Natural killer cell treated with Interleukin-12 subunit alpha and Interleukin-12 subunit beta and Interleukin-15 and Interleukin-18, amount 100 ng/mL, for 72 hours (primary cell): Measurements from ENCODE around the gene PTPRG. TPM values are rescaled to one million over a fixed set of nuclear protein-coding genes. Genes with fewer than 3 reads are reported as not detected.

Experiments
- ATAC-seq, 2 donors: fragments of 150-1000 bp; cut with Tn5 transposase in 1 of 2; sonication (Bioruptor Pico), chemical (Tn5 transposase) in 1 of 2; 2 replicates each; pipeline ENCODE4 v1.10.0; 2021
- DNase-seq: peaks from one replicate; pipeline ENCODE4 v3.0.0; 2022; ENCODE audit warnings: low spot score
- H3K27ac Mint-ChIP-seq, 2 donors: 1 replicate in 1 of 2; 2 replicates in 1 of 2; pipeline ENCODE4 v1.8.0; 2022; ENCODE audit warnings: mixed read lengths in 2 of 2, mild to moderate bottlenecking in 1 of 2, moderate library complexity in 1 of 2
- H3K27me3 Mint-ChIP-seq, 2 donors: 1 replicate in 1 of 2; 2 replicates in 1 of 2; pipeline ENCODE4 v1.8.0; 2022; ENCODE audit warnings: mixed read lengths in 2 of 2
- H3K36me3 Mint-ChIP-seq: one replicate; pipeline ENCODE4 v1.8.0; 2022; ENCODE audit warnings: mixed read lengths
- H3K4me1 Mint-ChIP-seq, 2 donors: 1 replicate in 1 of 2; 2 replicates in 1 of 2; pipeline ENCODE4 v1.8.0; 2022; ENCODE audit warnings: low read depth in 2 of 2, mixed read lengths in 2 of 2, mild to moderate bottlenecking in 1 of 2
- H3K4me3 Mint-ChIP-seq: one replicate; pipeline ENCODE4 v1.8.0; 2022; ENCODE audit warnings: mixed read lengths
- H3K9me3 Mint-ChIP-seq: 2 replicates; pipeline ENCODE4 v1.8.0; 2022; ENCODE audit warnings: mixed read lengths
- total RNA-seq, 2 donors: library from RNA; stranded (reverse); gene quantifications; one replicate each; pipeline ENCODE4 v1.2.3, GENCODE V29; 2022

The PTPRG gene
- total RNA-seq, 2 donors from 2014 or later = 0.33 to 0.93 TPM

DNA sequence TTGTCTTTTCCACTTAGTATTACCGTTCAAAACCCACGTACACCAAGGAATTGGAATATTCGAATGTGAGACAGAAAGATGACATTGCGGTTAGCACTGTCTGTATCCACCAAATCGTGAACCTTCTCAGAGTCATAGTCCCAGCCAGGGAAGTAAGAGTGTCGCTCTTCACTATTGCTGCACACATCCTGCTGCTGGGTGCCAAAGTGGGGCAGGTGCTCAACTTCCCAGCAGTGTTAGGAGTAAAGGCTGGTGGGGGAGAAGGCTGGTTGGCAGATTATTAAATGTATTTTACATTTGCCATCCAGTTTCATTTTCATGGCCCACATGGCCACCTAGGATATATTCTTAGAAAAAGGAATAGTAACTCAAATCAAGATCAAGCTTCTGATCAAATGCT lies 65.1 kb downstream of the PTPRG start:
- no peak for ATAC-seq
- no peaks in the 10 kb centered on the region for H3K36me3 Mint-ChIP-seq
- no peak overlapping the region for H3K27ac Mint-ChIP-seq
- H3K4me1 Mint-ChIP-seq = no peaks in the 10 kb centered on the region
- no peak overlapping the region for H3K4me3 Mint-ChIP-seq
- no peaks in the 10 kb centered on the region for H3K27me3 Mint-ChIP-seq
- no peak for DNase-seq
- H3K9me3 Mint-ChIP-seq = peaks cover under 1% of the 10 kb centered on the region

DNA sequence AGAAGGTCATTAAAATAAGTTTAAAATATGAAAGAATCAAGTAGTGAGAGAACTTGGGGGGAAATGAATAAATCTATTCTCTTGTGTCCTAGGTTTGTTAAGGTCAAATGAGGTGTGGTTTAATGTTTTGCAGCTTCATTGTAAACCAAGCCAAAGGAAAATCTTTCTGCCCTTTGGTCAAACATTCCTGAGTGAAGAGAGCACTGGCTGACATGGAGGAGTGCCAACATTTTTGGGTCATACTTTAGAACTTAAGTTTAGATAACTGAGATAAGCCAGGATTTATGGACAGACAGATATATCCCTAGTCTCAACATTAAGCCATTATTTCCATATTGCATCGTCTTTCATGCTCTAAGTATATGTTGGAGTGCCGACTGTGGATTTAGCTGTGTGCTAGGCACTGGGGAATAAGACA lies 66.4 kb downstream of the PTPRG start:
- DNase-seq = no peak

DNA sequence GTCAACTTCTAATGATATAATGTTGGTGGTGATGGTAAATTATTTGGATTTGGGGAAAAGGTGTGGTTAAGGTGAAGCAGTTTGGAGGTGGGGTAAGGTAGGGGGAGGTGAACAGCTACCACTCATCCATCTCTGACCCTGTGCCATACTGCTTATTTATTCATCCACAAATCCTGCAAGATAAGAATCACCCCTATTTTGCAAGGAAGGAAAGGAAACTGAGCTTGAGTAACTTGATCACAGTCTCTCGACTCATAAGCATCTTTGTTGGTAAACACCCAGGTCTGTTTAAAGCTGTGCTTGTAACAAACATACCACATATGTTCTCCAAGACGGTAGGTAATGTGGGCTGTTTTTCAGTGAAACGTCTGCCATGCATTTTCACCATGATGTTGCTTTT lies 67.3 kb downstream of the PTPRG start:
- no peaks in the 10 kb centered on the region for H3K36me3 Mint-ChIP-seq
- DNase-seq (no peak), ATAC-seq (no peak)
- no peak overlapping the region for H3K27ac Mint-ChIP-seq
- H3K4me1 Mint-ChIP-seq = no peaks in the 10 kb centered on the region
- no peaks in the 10 kb centered on the region for H3K9me3 Mint-ChIP-seq
- peaks cover 0 to 3% of the 10 kb centered on the region in 2 donors for H3K27me3 Mint-ChIP-seq
- no peak overlapping the region for H3K4me3 Mint-ChIP-seq

More for the DNA sequence above, 66.4 kb downstream of the PTPRG start:
- H3K4me1 Mint-ChIP-seq = no peaks in the 10 kb centered on the region
- H3K36me3 Mint-ChIP-seq = no peaks in the 10 kb centered on the region
- no peak for ATAC-seq
- H3K9me3 Mint-ChIP-seq = no peaks in the 10 kb centered on the region
- H3K27me3 Mint-ChIP-seq = no peaks in the 10 kb centered on the region
- H3K27ac Mint-ChIP-seq = no peak overlapping the region
- no peak overlapping the region for H3K4me3 Mint-ChIP-seq

DNA sequence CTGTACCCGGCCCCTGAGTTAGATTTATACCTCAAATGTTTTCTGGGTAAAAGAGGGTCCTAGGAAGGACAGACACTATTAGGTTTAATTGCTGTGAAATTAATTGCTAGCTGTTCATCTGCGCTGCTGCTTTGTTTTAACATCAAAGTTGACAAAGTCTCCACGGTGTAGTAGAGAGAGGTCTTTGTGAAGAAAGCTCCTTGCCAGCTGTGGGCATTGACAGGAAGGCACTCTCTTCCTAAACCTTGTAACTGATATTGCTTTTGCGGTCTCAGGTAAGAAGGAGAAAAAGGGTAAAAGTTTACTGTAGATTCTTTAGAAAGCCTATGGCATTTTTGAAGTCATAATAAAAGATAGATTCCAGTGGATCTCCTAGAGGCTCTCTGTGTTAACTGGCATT lies 68.1 kb downstream of the PTPRG start:
- H3K36me3 Mint-ChIP-seq = no peaks in the 10 kb centered on the region
- DNase-seq = no peak
- H3K27ac Mint-ChIP-seq = no peak overlapping the region
- peaks cover 0 to 3% of the 10 kb centered on the region in 2 donors for H3K27me3 Mint-ChIP-seq
- ATAC-seq = no peak
- H3K9me3 Mint-ChIP-seq = no peaks in the 10 kb centered on the region
- H3K4me3 Mint-ChIP-seq = no peak overlapping the region
- no peaks in the 10 kb centered on the region for H3K4me1 Mint-ChIP-seq

DNA sequence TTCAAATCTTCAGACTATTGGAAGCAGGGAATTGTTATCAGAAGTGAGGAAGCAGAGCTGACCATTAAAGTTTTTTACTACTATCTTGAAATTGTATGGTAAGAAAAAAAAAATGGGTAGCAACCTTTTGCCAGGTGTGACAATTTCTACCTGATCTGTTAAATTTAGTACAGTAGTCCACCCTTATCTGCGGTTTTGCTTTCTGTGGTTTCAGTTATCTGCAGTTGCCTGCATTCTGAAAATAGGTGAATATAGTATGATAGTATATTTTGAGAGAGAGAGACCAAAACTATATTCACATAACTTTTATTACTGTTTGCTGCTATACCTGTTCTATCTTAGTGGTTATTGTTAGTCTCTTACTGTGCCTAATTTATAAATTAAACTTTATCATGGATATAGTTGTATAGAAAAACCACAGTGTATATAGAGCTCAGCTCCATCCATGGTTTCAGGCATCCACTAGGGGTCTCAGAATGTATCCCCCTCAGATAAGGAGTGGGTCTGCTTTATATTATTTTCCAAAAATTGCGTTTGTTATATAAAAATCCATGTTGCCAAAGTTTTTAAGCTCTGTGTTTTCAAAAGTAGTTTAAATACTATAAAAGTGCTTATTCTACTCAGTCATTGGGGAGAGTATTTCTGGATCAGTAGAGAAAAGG lies 69.9 kb downstream of the PTPRG start:
- H3K27ac Mint-ChIP-seq = no peak overlapping the region
- ATAC-seq = no peak
- H3K9me3 Mint-ChIP-seq = no peaks in the 10 kb centered on the region
- H3K27me3 Mint-ChIP-seq = peaks cover 0 to 3% of the 10 kb centered on the region in 2 donors
- no peak overlapping the region for H3K4me3 Mint-ChIP-seq
- no peaks in the 10 kb centered on the region for H3K36me3 Mint-ChIP-seq
- no peaks in the 10 kb centered on the region for H3K4me1 Mint-ChIP-seq
- no peak for DNase-seq

DNA sequence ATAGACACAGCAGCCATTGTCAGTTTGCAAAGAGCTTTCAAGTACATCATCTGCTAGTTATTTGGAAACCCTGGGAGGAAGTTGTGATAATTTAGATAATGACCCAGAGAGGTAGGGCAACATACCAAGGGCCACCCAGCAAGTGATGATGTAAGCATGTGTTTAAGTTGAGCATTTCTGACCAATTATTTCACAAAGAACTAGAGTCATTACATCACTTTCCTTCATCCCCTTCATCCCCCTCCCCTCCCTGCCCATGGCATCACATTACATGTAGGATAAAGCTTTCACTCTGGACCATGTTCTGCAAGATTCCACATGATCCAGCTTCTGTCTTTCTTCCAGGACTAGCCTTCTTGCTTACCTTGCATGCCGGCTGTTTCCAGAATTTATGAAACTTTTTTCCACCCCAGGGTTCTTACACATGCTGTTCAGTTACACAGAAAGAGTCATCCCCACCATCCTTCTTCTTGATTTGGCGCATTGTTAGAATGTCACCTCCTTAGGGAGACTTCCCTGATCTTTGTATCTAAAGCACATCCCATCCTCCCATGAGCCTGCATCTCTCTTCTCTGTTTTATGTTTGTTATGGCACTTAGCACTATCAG lies 71.3 kb downstream of the PTPRG start:
- H3K27ac Mint-ChIP-seq = no peak overlapping the region
- no peak for ATAC-seq
- H3K9me3 Mint-ChIP-seq = no peaks in the 10 kb centered on the region
- no peaks in the 10 kb centered on the region for H3K4me1 Mint-ChIP-seq
- no peak overlapping the region for H3K4me3 Mint-ChIP-seq
- no peaks in the 10 kb centered on the region for H3K36me3 Mint-ChIP-seq
- no peak for DNase-seq
- H3K27me3 Mint-ChIP-seq = peaks cover 0 to 5% of the 10 kb centered on the region in 2 donors

DNA sequence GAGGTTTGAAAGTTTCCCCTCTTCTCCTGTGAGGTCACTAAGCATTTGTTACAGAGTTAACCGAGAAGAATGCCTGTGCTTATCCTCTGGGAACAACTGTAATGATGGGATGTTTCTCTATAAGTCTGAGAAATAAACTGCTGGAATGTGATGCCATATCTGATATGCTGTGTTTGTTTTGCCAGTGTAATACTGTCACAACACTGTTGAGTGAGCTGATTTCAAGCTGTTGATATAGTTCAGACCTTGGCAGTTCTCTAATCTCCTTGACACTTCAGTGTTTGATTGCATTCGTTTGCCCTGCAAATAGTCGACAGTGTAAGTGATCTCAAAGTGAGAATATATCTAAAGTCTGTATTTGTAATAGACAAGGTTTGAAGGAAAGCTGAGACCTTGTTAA lies 73.3 kb downstream of the PTPRG start:
- H3K4me3 Mint-ChIP-seq = no peak overlapping the region
- no peak overlapping the region for H3K27ac Mint-ChIP-seq
- DNase-seq (no peak), ATAC-seq (no peak)
- H3K36me3 Mint-ChIP-seq = no peaks in the 10 kb centered on the region
- no peaks in the 10 kb centered on the region for H3K4me1 Mint-ChIP-seq
- H3K27me3 Mint-ChIP-seq = peaks cover 0 to 5% of the 10 kb centered on the region in 2 donors
- H3K9me3 Mint-ChIP-seq = no peaks in the 10 kb centered on the region

DNA sequence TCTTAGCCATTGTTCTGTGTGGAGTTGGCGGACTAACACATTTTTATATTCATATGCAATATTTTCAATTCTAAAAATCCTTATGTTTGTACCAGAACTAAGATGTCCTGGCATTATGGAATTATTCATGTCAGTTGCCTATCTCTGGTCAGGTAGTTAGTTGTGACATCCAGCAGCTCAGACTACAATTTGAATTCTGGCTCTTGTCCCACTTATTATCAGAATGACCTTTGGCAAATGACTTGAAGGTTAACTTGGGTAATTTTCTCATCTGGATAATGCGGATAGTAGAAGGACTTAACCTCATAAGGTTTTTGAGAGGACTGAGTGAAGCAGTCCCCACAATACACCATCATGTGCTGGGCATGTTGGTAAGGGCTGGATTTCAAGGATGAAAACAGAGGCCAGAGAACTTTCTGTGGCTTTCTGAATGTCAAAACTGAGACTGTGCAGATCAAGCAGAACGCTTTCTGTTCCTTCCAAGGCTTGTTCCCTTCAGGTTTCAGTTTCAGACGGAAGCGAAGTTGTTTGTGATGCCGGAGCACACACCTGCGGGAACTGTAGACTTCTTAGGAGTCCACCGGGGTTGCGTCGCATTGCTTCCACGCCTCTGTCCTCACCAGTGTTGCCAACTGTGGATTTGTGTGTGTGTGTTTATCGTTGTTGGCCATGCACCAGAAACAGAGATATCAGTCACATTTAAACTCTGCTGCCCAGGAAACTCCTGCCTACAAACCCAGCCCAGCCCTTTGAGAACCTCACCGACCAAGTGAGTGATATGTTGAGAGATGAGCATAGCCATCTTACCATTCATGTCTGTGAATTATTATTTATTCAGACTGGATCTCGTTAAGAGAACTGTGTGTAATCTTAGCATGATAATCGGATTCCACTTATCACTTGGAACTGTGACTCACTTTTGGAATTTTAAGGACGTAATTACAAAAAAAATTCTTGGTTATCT lies 76.0 kb downstream of the PTPRG start:
- Mint-ChIP-seq H3K4me3 (no peak overlapping the region), H3K4me1 (no peaks in the 10 kb centered on the region), H3K27ac (no peak overlapping the region), H3K36me3 (no peaks in the 10 kb centered on the region), H3K27me3 (peaks cover 0 to 5% of the 10 kb centered on the region in 2 donors), H3K9me3 (no peaks in the 10 kb centered on the region)
- DNase-seq (no peak), ATAC-seq (no peak)

DNA sequence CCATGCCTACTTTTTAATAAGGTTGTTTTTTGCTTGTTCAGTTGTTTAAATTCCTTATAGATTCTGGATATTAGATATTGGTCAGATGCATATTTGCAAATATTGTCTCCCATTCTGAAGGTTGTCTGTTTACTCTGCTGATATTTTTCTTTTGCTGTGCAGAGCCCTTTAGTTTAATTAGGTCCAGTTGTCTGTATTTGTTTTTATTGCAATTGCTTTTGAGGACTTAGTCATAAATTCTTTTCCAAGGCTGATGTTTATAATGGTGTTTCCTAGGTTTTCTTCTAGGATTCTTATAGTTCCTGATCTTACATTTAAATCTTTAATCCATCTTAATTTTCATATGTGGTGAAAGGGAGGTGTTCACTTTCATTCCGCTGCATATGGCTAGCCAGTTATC lies 77.4 kb downstream of the PTPRG start:
- Mint-ChIP-seq H3K4me1 (no peaks in the 10 kb centered on the region), H3K36me3 (no peaks in the 10 kb centered on the region), H3K4me3 (no peak overlapping the region), H3K27ac (no peak overlapping the region), H3K9me3 (no peaks in the 10 kb centered on the region), H3K27me3 (peaks cover 0 to 2% of the 10 kb centered on the region in 2 donors)
- no peak for ATAC-seq
- no peak for DNase-seq

DNA sequence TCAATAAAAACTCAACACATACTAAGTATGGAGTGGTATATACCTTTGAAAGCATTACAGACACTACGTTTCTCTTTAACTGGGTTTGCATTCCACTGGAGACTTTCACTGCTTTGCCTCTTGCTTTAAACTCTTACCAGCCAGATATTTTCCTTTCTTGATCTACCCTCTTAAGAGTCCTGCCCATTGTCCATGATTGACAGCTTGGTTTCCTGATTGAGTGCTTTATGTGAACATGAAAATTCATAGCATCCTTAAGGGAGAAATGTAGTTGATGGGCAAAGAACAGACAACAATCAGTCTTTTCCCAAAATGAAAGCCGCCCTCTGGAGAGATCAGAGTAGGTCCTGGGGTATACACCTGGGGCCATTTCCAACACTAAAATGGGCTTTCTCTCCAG lies 78.6 kb downstream of the PTPRG start:
- H3K27me3 Mint-ChIP-seq = peaks cover 0 to 2% of the 10 kb centered on the region in 2 donors
- H3K4me1 Mint-ChIP-seq = no peaks in the 10 kb centered on the region
- no peak for ATAC-seq
- H3K4me3 Mint-ChIP-seq = no peak overlapping the region
- DNase-seq = no peak
- no peaks in the 10 kb centered on the region for H3K36me3 Mint-ChIP-seq
- H3K27ac Mint-ChIP-seq = no peak overlapping the region
- H3K9me3 Mint-ChIP-seq = no peaks in the 10 kb centered on the region

DNA sequence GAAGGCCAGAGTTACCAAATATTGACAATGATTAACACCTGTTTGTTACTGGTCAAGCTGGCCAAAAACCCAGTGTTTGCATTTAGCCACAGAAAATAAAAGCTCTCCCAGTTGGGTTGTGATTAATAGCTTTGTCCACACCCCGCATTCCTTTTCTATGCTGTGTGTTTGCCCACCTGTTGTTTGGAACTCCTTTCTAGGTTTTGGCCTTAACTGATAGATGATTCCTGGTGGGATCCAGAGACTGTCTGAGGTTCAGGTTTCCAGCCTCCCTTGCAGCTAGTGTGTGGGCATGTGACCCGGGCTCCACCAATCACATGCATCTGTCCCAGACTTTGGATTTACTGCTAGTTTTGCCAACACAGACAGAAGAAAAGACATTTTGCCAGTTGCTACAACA lies 83.8 kb downstream of the PTPRG start:
- no peak overlapping the region for H3K4me3 Mint-ChIP-seq
- DNase-seq (no peak), ATAC-seq (no peak)
- H3K27ac Mint-ChIP-seq = no peak overlapping the region
- H3K36me3 Mint-ChIP-seq = no peaks in the 10 kb centered on the region
- peaks cover 4% of the 10 kb centered on the region for H3K9me3 Mint-ChIP-seq
- H3K27me3 Mint-ChIP-seq = no peaks in the 10 kb centered on the region
- H3K4me1 Mint-ChIP-seq = no peaks in the 10 kb centered on the region

DNA sequence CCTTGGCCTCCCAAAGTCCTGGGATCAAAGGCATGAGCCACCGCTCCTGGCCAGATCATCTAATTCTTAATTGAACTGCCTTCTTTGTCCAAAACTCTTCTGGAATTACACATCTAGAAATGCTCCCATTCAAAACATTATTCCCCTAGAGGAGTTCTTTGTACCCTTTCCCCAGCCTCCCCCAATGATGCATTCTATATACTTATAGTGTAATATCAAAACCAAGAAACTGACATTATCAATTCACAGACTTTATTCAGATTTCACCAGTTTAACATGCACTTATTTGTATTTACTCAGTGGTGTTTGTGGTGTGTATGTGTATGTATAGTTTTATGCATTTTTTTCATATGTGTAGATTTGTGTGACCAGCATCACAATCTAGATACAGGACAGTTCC lies 85.0 kb downstream of the PTPRG start:
- Mint-ChIP-seq H3K9me3 (peaks cover 4% of the 10 kb centered on the region), H3K27me3 (no peaks in the 10 kb centered on the region), H3K4me3 (no peak overlapping the region), H3K4me1 (no peaks in the 10 kb centered on the region), H3K27ac (no peak overlapping the region), H3K36me3 (no peaks in the 10 kb centered on the region)
- no peak for ATAC-seq
- DNase-seq = no peak

DNA sequence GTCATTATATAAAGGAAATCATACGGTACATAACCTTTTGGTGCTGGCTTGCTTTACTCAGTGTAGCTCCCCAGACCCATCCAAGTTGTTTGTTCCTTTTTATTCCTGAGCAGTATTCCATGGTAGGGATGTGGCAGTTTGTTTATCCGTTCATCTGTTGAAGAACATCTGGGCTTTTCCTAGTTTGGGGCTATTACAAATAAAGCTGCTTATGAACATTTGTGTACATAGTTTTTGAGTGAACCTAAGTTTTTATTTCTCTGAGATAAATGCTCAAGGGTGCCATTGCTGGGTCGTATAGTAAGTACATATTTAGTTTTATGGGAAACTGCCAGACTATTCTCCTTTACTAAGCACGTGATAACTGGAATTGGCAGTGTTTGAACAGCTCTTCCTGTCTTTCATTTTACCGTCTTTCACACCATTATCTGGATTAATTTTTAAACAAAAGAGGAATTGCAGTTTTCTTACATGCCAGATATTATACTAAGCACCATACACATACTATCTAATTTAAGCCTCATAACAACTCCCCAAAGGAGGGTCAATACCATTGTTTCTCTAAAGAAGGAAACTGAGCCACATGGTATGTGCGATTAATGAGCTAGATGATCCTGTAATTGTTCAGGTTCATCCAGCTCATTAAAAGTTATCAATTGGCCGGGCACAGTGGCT lies 85.6 kb downstream of the PTPRG start:
- DNase-seq (no peak), ATAC-seq (no peak)
- Mint-ChIP-seq H3K4me3 (no peak overlapping the region), H3K27ac (no peak overlapping the region), H3K4me1 (no peaks in the 10 kb centered on the region), H3K36me3 (no peaks in the 10 kb centered on the region), H3K9me3 (peaks cover 4% of the 10 kb centered on the region), H3K27me3 (no peaks in the 10 kb centered on the region)
